Stimulated activated CD4-positive, alpha-beta T cell treated with anti-CD3 and anti-CD28 coated beads, Interleukin-2, amount 100 ng/mL, for 4 hours (primary cell): ENCODE measurements around the gene PIP5K1C.
A peak's percentile ranks its signal among the peaks of the same experiment; 100 is the strongest.

ENCODE experiments used
- DNase-seq: peaks from one replicate; pipeline ENCODE4 v3.0.0-alpha.2; 2020; ENCODE audit warnings: low read depth

The PIP5K1C gene

GRCh38 chr19:3700242-3701032, at the start of gene PIP5K1C:
TSS of gene PIP5K1C (minus strand) at chr19:3700468. CDS start at chr19:3700390, 78 bp downstream.
- DNase-seq, result peak; percentile 87

- no peak for DNase-seq
Measured at GRCh38 chr19:3748965-3749364, 48.7 kb upstream of the PIP5K1C start.

- DNase-seq, result no peak
Measured at GRCh38 chr19:3746371-3747056, 46.2 kb upstream of the PIP5K1C start.

- no peak for DNase-seq
Measured at GRCh38 chr19:3745363-3746045, 45.2 kb upstream of the PIP5K1C start.

- no peak for DNase-seq
Measured at GRCh38 chr19:3743486-3743885, 43.2 kb upstream of the PIP5K1C start.

- DNase-seq, result no peak
Measured at GRCh38 chr19:3740431-3740830, 40.2 kb upstream of the PIP5K1C start.

GRCh38 chr19:3738477-3739220, 38.4 kb upstream of the PIP5K1C start:
- DNase-seq, result no peak

- no peak for DNase-seq
Measured at GRCh38 chr19:3737487-3738205, 37.4 kb upstream of the PIP5K1C start.

- DNase-seq, result no peak
Measured at GRCh38 chr19:3736106-3736724, 35.9 kb upstream of the PIP5K1C start.

- DNase-seq, result no peak
Measured at GRCh38 chr19:3734310-3734600, 34.0 kb upstream of the PIP5K1C start.

- DNase-seq, result no peak
Measured at GRCh38 chr19:3733549-3734309, 33.5 kb upstream of the PIP5K1C start.

- DNase-seq, result no peak
Measured at GRCh38 chr19:3732108-3732507, 31.8 kb upstream of the PIP5K1C start.

- DNase-seq, result no peak
Measured at GRCh38 chr19:3730457-3730958, 30.2 kb upstream of the PIP5K1C start.

GRCh38 chr19:3725640-3726310, 25.5 kb upstream of the PIP5K1C start:
- DNase-seq, result no peak

GRCh38 chr19:3725121-3725520, 24.9 kb upstream of the PIP5K1C start:
- no peak for DNase-seq

- no peak for DNase-seq
Measured at GRCh38 chr19:3723883-3724282, 23.6 kb upstream of the PIP5K1C start.

- DNase-seq, result no peak
Measured at GRCh38 chr19:3723110-3723488, 22.8 kb upstream of the PIP5K1C start.

GRCh38 chr19:3722443-3723109, 22.3 kb upstream of the PIP5K1C start:
- DNase-seq, result no peak

GRCh38 chr19:3721887-3722442, 21.7 kb upstream of the PIP5K1C start:
- DNase-seq, result no peak
